HG03097 (cell line): ENCODE data around the gene ZNF646.

Experiments
- ATAC-seq: cut with Tn5 transposase; IDR thresholded peaks from one replicate; pipeline ENCODE4 v1.9.1; 2021; ENCODE audit not compliant: unreplicated experiment, low FRiP score

The ZNF646 gene

GRCh38 chr16:31073970-31074813 lies at the start of gene ZNF646, which contains the start of gene ZNF668:
ZNF646 (plus strand) TSS chr16:31074422; CDS start chr16:31076325, 1,903 bp downstream.
ZNF668 (minus strand) TSS chr16:31074240; CDS start chr16:31064459, 9,781 bp downstream.
- ATAC-seq, result peak; percentile 59

- no peak for ATAC-seq
These were observed 48.9 kb upstream of the ZNF646 start for GRCh38 chr16:31025339-31025738.

- ATAC-seq, result no peak
These were observed 45.0 kb upstream of the ZNF646 start for GRCh38 chr16:31029272-31029671.

GRCh38 chr16:31031276-31031675 lies 42.9 kb upstream of the ZNF646 start:
- ATAC-seq, result no peak

- ATAC-seq, result peak; percentile 67
These were observed 41.2 kb upstream of the ZNF646 start, which contains the start of gene STX4 for GRCh38 chr16:31032736-31033708. STX4 (plus strand) TSS chr16:31033558; CDS start chr16:31033806, 248 bp downstream.

- ATAC-seq, result peak; percentile 46
These were observed 40.3 kb upstream of the ZNF646 start for GRCh38 chr16:31033709-31034492.

GRCh38 chr16:31036691-31037090 lies 37.5 kb upstream of the ZNF646 start:
- no peak for ATAC-seq

- ATAC-seq, result no peak
These were observed 35.2 kb upstream of the ZNF646 start for GRCh38 chr16:31038993-31039392.

- no peak for ATAC-seq
These were observed 31.4 kb upstream of the ZNF646 start for GRCh38 chr16:31042866-31043265.

- no peak for ATAC-seq
These were observed 30.9 kb upstream of the ZNF646 start for GRCh38 chr16:31043352-31043751.

GRCh38 chr16:31043898-31044481 lies 30.2 kb upstream of the ZNF646 start:
- no peak for ATAC-seq

GRCh38 chr16:31050280-31051030 lies 23.8 kb upstream of the ZNF646 start:
- ATAC-seq, result no peak

- no peak for ATAC-seq
These were observed 22.1 kb upstream of the ZNF646 start for GRCh38 chr16:31052114-31052513.

- ATAC-seq, result no peak
These were observed 18.6 kb upstream of the ZNF646 start for GRCh38 chr16:31055613-31056012.

GRCh38 chr16:31061126-31061812 lies 13.0 kb upstream of the ZNF646 start:
- ATAC-seq, result no peak

- ATAC-seq, result no peak
These were observed 12.3 kb upstream of the ZNF646 start for GRCh38 chr16:31061813-31062440.

- no peak for ATAC-seq
These were observed 10.8 kb upstream of the ZNF646 start for GRCh38 chr16:31063495-31063842.
